GM15510 (cell line): ENCODE results near the gene SLC38A10.

Experiments used
- POLR2A ChIP-seq: IDR thresholded peaks from 3 replicates; pipeline ENCODE4 v1.6.1; 2011; ENCODE audit warnings: borderline replicate concordance; ENCODE audit not compliant: insufficient read length; ENCODE audit errors: extremely low read depth

SLC38A10 gene

GRCh38 chr17:81323411-81323868 is 28.3 kb upstream of the SLC38A10 start:
- no peak for TF ChIP-seq POLR2A

GRCh38 chr17:81323083-81323369 is 27.9 kb upstream of the SLC38A10 start:
- no peak for TF ChIP-seq POLR2A

- no peak for TF ChIP-seq POLR2A
These were observed 27.4 kb upstream of the SLC38A10 start for GRCh38 chr17:81322271-81323082.

GRCh38 chr17:81317961-81318605 is 23.0 kb upstream of the SLC38A10 start:
- TF ChIP-seq POLR2A: no peak

GRCh38 chr17:81317530-81317821 is 22.4 kb upstream of the SLC38A10 start:
- no peak for TF ChIP-seq POLR2A

- TF ChIP-seq POLR2A: no peak
These were observed 20.8 kb upstream of the SLC38A10 start for GRCh38 chr17:81315885-81316391.

GRCh38 chr17:81315129-81315884 is 20.2 kb upstream of the SLC38A10 start:
- TF ChIP-seq POLR2A: no peak

- TF ChIP-seq POLR2A: no peak
These were observed 19.4 kb upstream of the SLC38A10 start for GRCh38 chr17:81314398-81315081.

- no peak for TF ChIP-seq POLR2A
These were observed 18.8 kb upstream of the SLC38A10 start for GRCh38 chr17:81313776-81314397.

- TF ChIP-seq POLR2A: no peak
These were observed 17.7 kb upstream of the SLC38A10 start for GRCh38 chr17:81312624-81313325.

GRCh38 chr17:81311946-81312345 is 16.8 kb upstream of the SLC38A10 start:
- TF ChIP-seq POLR2A: no peak

- no peak for TF ChIP-seq POLR2A
These were observed 15.9 kb upstream of the SLC38A10 start for GRCh38 chr17:81310949-81311550.

- no peak for TF ChIP-seq POLR2A
These were observed 15.0 kb upstream of the SLC38A10 start for GRCh38 chr17:81309859-81310839.
